Gastroesophageal sphincter (tissue), 4 donors: Measurements from ENCODE around the gene TNFRSF18. TPM values are rescaled to one million over a fixed set of nuclear protein-coding genes. Genes with fewer than 3 reads are reported as not detected.

Experiments
- ATAC-seq: fragments of 150-250 bp; one replicate; pipeline ENCODE4 v1.9.1; 2016; ENCODE audit warnings: mild to moderate bottlenecking, moderate library complexity
- H3K27ac ChIP-seq, 4 donors: fragments of 200-600 bp; sonication (generic) in 3 of 4; 1 replicate in 3 of 4; 2 replicates in 1 of 4; pipeline ENCODE4 v1.5.1; 2016 to 2019
- H3K27me3 ChIP-seq: fragments of 200-600 bp; sonication (generic); one replicate; pipeline ENCODE4 v1.5.1; 2019
- H3K36me3 ChIP-seq, 2 donors: fragments of 200-600 bp; sonication (generic); one replicate each; pipeline ENCODE4 v1.5.1; 2019; ENCODE audit warnings: control low read depth in 1 of 2
- H3K4me1 ChIP-seq, 3 donors: fragments of 200-600 bp; sonication (generic); 1 replicate in 2 of 3; 2 replicates in 1 of 3; pipeline ENCODE4 v1.5.1; 2016 to 2019; ENCODE audit warnings: control low read depth in 2 of 3
- H3K4me3 ChIP-seq, 2 donors: fragments of 200-600 bp; sonication (generic); one replicate each; pipeline ENCODE4 v1.5.1; 2019; ENCODE audit warnings: mild to moderate bottlenecking in 1 of 2, moderate library complexity in 1 of 2
- H3K9me3 ChIP-seq, 3 donors: fragments of 200-600 bp; sonication (generic); one replicate each; pipeline ENCODE4 v1.5.1; 2017 to 2019; ENCODE audit warnings: control low read depth in 2 of 3
- CTCF ChIP-seq, 4 experiments: fragments of 200-600 bp in 2 of 4; fragments of 450-650 bp in 2 of 4; sonication (generic) in 1 of 4; IDR thresholded peaks; one replicate each; pipeline ENCODE4 v1.5.1; 2017 to 2019; ENCODE audit warnings: antibody characterized with exemption in 4 of 4, mild to moderate bottlenecking in 2 of 4, moderate library complexity in 2 of 4
- EP300 ChIP-seq: sonication (generic); formaldehyde crosslinking; IDR thresholded peaks from one replicate; pipeline ENCODE4 v1.6.1; 2017; ENCODE audit warnings: antibody characterized with exemption, mild to moderate bottlenecking
- POLR2A ChIP-seq, 2 donors: fragments of 450-650 bp; IDR thresholded peaks; one replicate each; pipeline ENCODE4 v1.6.1; 2017; ENCODE audit warnings: antibody characterized with exemption in 2 of 2, mild to moderate bottlenecking in 2 of 2, moderate library complexity in 1 of 2
- POLR2AphosphoS5 ChIP-seq: sonication (generic); formaldehyde crosslinking; IDR thresholded peaks from one replicate; pipeline ENCODE4 v1.6.1; 2017; ENCODE audit warnings: antibody characterized with exemption
- WGBS, 2 donors: methylation state at CpG; one replicate each; pipeline ENCODE4 v1.1.5; 2018; ENCODE audit warnings: low coverage in 1 of 2; 5-methylcytosine and 5-hydroxymethylcytosine counted together
- total RNA-seq, 4 donors: library from RNA; depleted of rRNA; stranded (reverse); fragments of >200 nt; gene quantifications; one replicate each; pipeline ENCODE4 v1.1.0, GENCODE V29; 2016

Gene TNFRSF18
- total RNA-seq, 4 donors from 2014 or later, result 0.35 to 2.2 TPM; not detected in 2

GRCh38 chr1:1164701-1165451, 41.5 kb downstream of the TNFRSF18 start:
- 34 to 73% methylated on average over 10 to 13 of the region's 48 CpGs for WGBS, 2 donors
- no peaks in the 10 kb centered on the region for H3K36me3 ChIP-seq
- H3K9me3 ChIP-seq, result no peaks in the 10 kb centered on the region
- H3K27ac ChIP-seq, result no peak overlapping the region
- ATAC-seq, result no peak
- H3K27me3 ChIP-seq, result peaks cover 80% of the 10 kb centered on the region
- no peak for TF ChIP-seq POLR2A (IDR thresholded peaks at IDR 0.05)
- TF ChIP-seq EP300, result no peak
- TF ChIP-seq CTCF (IDR thresholded peaks at IDR 0.05), result no peak
- TF ChIP-seq POLR2AphosphoS5, result no peak
- no peak overlapping the region for H3K4me3 ChIP-seq
- H3K4me1 ChIP-seq, result no peaks in the 10 kb centered on the region

- WGBS, 2 donors, result 68 to 100% methylated on average over 1 to 26 of the region's 26 CpGs
- no peak overlapping the region for H3K27ac ChIP-seq
- H3K27me3 ChIP-seq, result peaks cover 75% of the 10 kb centered on the region
- TF ChIP-seq POLR2A (IDR thresholded peaks at IDR 0.05), result no peak
- H3K4me1 ChIP-seq, result no peaks in the 10 kb centered on the region
- no peaks in the 10 kb centered on the region for H3K9me3 ChIP-seq
- H3K4me3 ChIP-seq, result no peak overlapping the region
- ATAC-seq, result no peak
- H3K36me3 ChIP-seq, result no peaks in the 10 kb centered on the region
These were observed 42.1 kb downstream of the TNFRSF18 start for GRCh38 chr1:1164361-1164700.

GRCh38 chr1:1163538-1164070, 42.8 kb downstream of the TNFRSF18 start:
- Histone ChIP-seq H3K4me1 (peaks cover 0 to 3% (median 1%) of the 10 kb centered on the region in 3 donors), H3K4me3 (no peak overlapping the region), H3K9me3 (no peaks in the 10 kb centered on the region), H3K27me3 (peaks cover 67% of the 10 kb centered on the region), H3K36me3 (no peaks in the 10 kb centered on the region), H3K27ac (no peak overlapping the region)
- ATAC-seq, result no peak
- TF ChIP-seq POLR2A (IDR thresholded peaks at IDR 0.05), result no peak
- TF ChIP-seq POLR2AphosphoS5, result no peak
- TF ChIP-seq EP300, result no peak
- no peak for TF ChIP-seq CTCF (IDR thresholded peaks at IDR 0.05)
- 85 to 95% methylated on average over 8 to 10 of the region's 33 CpGs for WGBS, 2 donors

GRCh38 chr1:1162597-1163537, 43.5 kb downstream of the TNFRSF18 start:
- Histone ChIP-seq H3K27ac (no peak overlapping the region), H3K36me3 (no peaks in the 10 kb centered on the region), H3K4me3 (no peak overlapping the region)

More at GRCh38 chr1:1162597-1163537, 43.5 kb downstream of the TNFRSF18 start:
- ATAC-seq, result no peak
- no peak for TF ChIP-seq CTCF (IDR thresholded peaks at IDR 0.05)
- no peak for TF ChIP-seq EP300
- no peak for TF ChIP-seq POLR2AphosphoS5
- no peak for TF ChIP-seq POLR2A (IDR thresholded peaks at IDR 0.05)
- Histone ChIP-seq H3K4me1 (peaks cover 0 to 11% (median 7%) of the 10 kb centered on the region in 3 donors), H3K27me3 (peaks cover 60% of the 10 kb centered on the region), H3K9me3 (no peaks in the 10 kb centered on the region)
- whole genome bisulfite sequencing, 2 donors, result no CpG with 5 or more reads among the region's 73 CpGs
